NK-92 treated with Interleukin-12 subunit alpha and Interleukin-12 subunit beta, amount 100 ng/mL, for 24 hours (cell line): ENCODE measurements around the gene MIR17HG.
"Not testable (repeated sequence)": the region's sequence is repeated elsewhere in the genome, so short reads cannot be mapped to it uniquely, and the experiment has no call there.

Experiments
- DNase-seq: peaks from one replicate; lab custom pipeline; 2025; lab: John Stamatoyannopoulos, UW

MIR17HG gene

DNA sequence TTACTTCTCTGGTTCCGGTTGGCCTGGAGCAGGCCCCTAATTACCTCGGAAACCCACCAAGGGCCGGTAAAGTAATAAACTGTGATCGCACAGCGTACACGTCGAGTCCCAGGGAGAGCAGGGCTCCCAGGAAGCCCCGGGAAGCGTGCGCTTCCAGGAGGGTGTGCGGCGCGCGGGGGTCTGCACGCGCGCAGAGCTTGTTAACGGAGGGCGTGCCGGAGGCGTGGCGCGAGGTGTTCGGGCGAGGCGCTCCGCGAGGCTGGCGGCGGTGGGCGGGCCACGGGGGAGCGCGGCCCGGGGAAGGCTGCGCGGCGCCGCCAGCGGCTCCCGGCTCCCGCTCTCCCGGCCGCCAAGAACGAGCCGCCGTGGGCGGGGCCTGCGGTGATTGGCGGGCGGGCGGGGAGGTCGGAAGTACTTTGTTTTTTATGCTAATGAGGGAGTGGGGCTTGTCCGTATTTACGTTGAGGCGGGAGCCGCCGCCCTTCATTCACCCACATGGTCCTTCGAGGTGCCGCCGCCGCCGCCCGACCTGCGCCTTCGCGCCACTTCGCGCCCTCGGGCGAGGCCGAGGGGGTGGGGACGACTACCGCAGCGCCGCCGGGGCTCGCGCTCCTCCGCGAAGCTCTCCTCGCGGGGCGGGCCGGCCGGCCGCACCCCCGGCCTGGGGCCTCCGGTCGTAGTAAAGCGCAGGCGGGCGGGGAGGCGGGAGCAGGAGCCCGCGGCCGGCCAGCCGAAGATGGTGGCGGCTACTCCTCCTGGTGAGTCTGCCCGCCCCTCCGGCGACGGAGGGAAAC, at the start of gene MIR17HG:
TSS of gene MIR17HG (plus strand) at position 486 of the 794 bp plus-strand sequence.
- peak; percentile 88 for DNase-seq

GRCh38 chr13:91298060-91298459, 49.4 kb upstream of the MIR17HG start:
- DNase-seq, result no peak

GRCh38 chr13:91302111-91302510, 45.4 kb upstream of the MIR17HG start:
- no peak for DNase-seq

GRCh38 chr13:91303031-91303430, 44.5 kb upstream of the MIR17HG start:
- DNase-seq, result no peak

DNA sequence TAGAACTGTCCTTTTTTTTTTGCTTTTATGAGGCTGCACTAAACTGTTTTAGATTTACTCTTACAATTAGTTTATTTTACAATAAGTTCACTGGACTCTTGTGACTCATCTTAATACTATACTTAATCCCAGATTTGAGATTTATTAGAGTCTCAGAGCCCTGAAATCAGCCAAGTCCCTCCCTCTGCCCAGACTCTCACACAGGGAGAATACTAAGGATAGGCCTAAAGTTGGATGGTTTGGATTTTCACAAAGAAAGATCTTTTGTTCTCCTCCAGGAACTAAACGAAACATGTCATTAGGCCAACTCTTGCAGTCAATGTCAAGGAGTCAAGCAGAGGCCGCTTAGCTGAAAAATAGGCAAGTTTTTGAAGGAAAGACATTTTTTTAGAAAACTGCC, 42.7 kb upstream of the MIR17HG start:
- DNase-seq, result no peak

GRCh38 chr13:91305652-91306051, 41.8 kb upstream of the MIR17HG start:
- no peak for DNase-seq

- DNase-seq, result no peak
Observed at GRCh38 chr13:91307887-91308286, 39.6 kb upstream of the MIR17HG start.

DNA sequence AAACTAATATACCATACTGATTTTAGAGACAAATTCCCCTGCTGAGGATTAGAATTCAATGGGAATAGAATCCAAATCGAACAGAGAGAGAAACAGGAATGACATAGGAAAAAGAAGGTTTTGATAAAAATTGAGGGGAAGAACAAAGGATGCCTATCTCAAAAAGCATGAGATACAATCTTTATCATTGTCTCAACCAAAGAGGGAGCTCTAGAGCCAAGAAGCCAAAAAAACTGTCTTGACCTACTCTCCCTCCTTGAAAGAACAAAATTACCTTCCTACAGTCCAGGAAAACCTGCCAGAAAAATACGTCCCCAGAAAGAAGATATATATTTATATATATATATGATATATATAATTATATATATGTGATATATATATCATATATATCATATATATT, 39.2 kb upstream of the MIR17HG start:
- DNase-seq, result no peak

DNA sequence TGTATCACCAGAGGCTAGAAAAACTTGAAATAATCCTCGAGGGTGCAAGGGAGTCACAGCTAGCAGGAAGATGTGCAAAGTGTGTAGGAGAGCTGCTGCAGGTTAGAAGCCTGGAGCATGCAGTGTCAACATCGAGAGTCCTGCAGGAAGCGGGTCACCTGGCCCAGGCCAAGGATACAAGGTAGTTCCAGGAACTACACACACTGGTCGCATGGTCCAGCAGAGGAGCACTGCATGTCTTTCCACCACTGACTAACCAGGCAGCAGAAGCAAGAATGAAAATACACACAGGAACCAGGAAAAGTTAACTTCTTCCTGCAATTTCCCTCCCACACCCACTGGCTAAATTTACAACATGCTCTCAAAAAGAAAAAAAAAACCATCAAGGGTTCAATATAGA, 36.0 kb upstream of the MIR17HG start:
- no peak for DNase-seq

GRCh38 chr13:91312324-91312723, 35.2 kb upstream of the MIR17HG start:
- DNase-seq, result no peak

DNA sequence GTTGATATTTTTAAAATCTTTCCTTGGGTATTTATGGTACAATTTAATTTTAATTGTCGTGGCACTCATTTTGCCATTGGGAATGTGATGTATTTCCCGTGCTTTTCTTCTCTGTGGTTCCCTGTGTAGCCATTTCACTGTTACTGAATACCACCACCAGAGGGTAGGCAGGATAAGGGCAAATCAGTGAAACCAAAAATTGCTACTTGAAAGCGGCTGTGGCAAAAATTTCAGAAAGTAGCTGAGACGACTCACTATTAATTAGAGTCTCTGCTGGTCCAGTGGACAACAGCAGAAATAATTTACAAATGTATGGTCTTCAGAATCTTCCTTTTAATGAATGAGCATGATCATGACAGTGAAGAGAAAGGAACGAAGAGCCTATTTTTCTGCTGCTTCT, 34.4 kb upstream of the MIR17HG start:
- peak; percentile 17 for DNase-seq

GRCh38 chr13:91313581-91313980, 33.9 kb upstream of the MIR17HG start:
- no peak for DNase-seq

DNA sequence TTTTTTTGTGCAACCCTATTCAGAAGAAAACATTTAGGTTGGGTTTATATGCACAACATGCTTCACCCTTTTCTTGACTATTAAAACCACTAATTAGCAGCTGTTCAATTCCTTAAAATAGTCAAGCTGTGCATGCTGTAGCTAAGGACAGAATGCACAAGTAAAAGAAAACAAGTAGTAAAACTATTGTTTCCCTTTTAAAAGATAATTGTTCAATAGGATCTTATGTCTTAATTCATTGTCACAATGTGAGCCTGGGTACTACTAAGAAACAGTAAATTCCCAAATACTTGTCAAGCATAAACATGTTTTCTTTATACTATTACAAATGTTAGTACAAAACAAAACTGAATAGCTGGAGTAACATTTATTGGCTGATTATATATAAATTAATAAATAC, 32.6 kb upstream of the MIR17HG start:
- no peak for DNase-seq

DNA sequence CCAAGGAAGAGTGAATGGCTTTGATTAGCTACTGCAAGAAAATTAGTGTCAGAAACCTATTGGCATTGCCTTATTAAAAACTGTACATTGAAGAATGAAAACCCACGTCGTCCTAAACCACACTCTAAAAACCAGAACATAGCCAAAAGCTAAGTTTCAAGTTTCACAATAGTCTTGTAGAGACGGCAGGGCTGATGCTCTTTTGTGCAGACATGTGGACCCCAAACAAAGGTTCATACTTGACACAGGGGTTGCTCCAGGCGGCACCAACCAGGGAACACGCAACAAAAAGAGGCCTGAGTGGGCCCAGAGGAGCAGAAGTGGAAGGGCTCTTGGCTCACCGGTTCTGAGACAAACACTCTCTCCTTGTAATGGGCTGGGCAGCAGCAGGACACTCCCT, 28.6 kb upstream of the MIR17HG start:
- no peak for DNase-seq

- no peak for DNase-seq
Observed at GRCh38 chr13:91319996-91320395, 27.5 kb upstream of the MIR17HG start.

DNA sequence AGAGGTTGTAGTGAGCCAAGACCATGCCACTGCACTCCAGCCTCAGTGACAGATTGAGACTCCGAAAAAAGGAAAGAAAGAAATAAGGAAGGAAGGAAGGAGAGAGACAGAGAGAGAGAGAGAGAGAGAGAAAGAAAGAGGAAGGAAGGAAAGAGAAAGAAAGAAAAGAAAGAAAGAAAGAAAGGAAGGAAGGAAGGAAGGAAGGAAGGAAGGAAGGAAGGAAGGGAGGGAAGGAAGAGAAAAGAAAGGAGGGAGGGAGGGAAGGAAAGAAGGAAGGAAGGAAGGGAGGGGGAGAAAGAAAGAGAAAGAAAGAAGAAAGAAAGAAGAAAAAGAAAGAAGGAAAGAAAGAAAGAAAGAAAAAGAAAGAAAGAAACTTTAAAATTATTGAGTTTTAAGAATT, 26.5 kb upstream of the MIR17HG start:
- not testable (repeated sequence) for DNase-seq

DNA sequence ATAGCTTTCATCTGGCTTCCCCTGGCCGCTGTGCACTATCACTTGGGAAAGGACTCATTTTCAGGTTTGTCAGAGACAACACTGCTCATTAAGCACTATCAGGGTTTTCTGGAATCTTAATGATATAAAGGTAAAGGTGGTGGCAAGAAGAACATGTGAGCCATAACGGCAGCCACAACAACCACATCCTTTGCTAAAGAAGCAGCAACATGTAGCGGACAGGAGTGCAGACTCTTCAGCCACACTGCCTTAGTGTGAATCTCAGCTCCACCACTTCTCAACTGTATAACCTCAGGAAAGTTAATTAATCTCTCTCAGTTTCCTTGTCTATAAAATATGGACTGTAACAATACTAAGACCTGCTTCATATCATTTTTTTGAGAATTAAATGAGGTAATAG, 24.1 kb upstream of the MIR17HG start:
- no peak for DNase-seq

DNA sequence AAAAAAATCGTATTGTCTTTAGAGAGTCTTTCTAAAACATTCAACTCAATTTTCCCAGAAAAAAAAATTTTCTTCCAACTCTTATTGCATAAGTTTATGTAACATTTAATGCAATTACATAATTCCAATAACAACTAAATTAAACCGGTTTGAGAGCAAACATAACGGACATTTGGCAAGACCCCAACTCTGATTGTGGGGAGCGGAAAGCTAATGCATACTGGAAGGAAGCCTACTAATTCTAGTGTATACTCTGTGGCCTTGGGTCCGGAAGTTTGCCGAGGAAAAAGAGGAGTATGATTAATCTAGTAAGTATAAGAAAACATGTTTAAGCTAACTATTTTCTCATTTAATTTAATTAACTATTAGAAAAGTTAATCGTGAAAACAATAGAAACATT, 21.3 kb upstream of the MIR17HG start:
- DNase-seq, result no peak

- no peak for DNase-seq
Observed at GRCh38 chr13:91328726-91329125, 18.8 kb upstream of the MIR17HG start.

- no peak for DNase-seq
Observed at GRCh38 chr13:91329733-91330132, 17.8 kb upstream of the MIR17HG start.

DNA sequence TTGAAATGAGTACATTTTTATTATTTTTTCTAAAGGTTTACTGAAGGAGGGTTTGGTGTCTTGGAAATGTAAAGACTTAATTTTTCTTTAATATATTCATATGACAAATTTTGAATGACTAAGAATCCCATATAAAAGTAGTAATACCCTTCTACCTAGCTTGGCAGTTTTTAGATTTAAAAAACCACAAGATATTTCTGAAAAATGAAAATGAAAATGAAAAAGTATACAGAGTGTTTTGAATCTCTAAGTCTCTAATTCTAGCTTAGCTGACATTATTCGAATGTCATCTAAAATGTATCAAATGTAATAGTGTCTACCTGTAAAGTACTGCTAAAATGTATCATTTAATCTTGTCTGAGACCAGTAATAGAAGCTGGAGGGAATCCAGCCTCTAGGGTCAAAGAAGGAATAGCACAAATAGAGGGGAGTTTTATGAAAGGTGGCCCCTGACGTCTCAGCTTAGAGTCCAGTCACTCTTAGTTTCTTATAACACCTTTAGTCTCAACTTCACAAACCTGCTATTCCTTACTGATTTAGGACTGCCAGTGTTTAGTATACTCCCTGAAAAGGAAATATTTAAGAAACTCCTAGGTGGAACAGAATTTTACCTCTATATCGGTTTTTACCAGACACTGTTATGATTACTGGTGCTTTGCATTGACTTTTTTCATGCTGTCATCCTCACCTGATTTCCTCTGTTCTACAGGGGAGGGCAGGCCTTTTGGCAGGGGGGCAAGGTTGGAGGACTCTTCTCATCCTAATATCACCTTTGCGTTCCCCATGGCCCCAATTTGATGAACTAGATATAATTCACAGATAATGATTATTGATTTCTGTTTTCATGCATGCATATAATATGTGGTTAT, 16.2 kb upstream of the MIR17HG start:
- no peak for DNase-seq

DNA sequence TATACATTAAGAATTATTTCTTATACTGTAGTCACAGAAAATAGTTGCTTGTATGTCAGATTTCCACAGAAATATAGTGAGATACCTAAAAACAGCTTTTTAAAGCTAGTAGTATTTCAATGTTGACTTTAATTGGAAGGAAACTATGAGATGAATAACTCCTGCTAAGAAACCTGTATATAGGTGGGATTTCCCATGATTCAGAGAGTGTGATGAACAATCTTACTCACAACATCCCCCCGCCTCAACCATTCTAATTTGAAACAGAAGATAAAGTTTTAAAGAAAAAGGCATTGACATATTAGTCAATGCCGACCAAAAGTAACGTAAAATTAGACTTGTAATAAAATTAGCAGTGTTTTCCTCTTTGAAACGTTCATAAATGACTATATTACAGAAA, 1.4 kb upstream of the MIR17HG start:
- no peak for DNase-seq

- peak; percentile 63 for DNase-seq
Observed at GRCh38 chr13:91346850-91347201, 661 bp upstream of the MIR17HG start.
